Keratinocyte (primary cell): ENCODE data around the gene HYAL4.

Experiments used
- CTCF ChIP-seq, 3 experiments: IDR thresholded peaks in 1 of 3; conservative IDR thresholded peaks in 1 of 3; optimal IDR thresholded peaks in 1 of 3; 2 replicates in 2 of 3; 3 replicates in 1 of 3; pipeline versions ENCODE3 to v1.5.1; 2011; ENCODE audit warnings: low read length in 3 of 3, mild to moderate bottlenecking in 3 of 3, moderate library complexity in 2 of 3, control low read depth in 1 of 3, inconsistent platforms in 1 of 3; ENCODE audit not compliant: insufficient read depth in 2 of 3; ENCODE audit errors: extremely low read depth in 1 of 3
- EZH2 ChIP-seq: IDR thresholded peaks from one replicate; pipeline ENCODE4 v1.6.1; 2012; ENCODE audit warnings: inconsistent platforms, mild to moderate bottlenecking, low read length, moderate library complexity

- no peak for TF ChIP-seq CTCF (optimal IDR thresholded peaks at IDR 0.05 in 1 of 3, IDR thresholded peaks at IDR 0.05 in 1 of 3, conservative IDR thresholded peaks at IDR 0.05 in 1 of 3; ENCODE audit: extremely low read depth in 1 of 3, insufficient read depth in 2 of 3, low read length in 3 of 3)
- no peak for TF ChIP-seq EZH2
These were observed 1.4 kb downstream of the HYAL4 start for GRCh38 chr7:123846217-123846891.
